ENCODE measurements around the gene CIB2. TPM values are rescaled to one million over a fixed set of nuclear protein-coding genes. Genes with fewer than 3 reads are reported as not detected.

CIB2 gene
- total RNA-seq, 1 experiment from 2014 or later, result 6.2 TPM

Small RNA genes lying within 50 kb of the gene (small RNA-seq; reads per million reads assigned to genes)
- 0 reads per million in 2 experiments for gene RF00092

Other genes with a start within 250 kb of the CIB2 start
- 3.7 and 4.8 TPM in 2 replicates for gene TBC1D2B, start 53.7 kb downstream of the CIB2 start, total RNA-seq (2014; rRNA removed; shearing (Covaris generic))
- gene SH2D7, start 38.9 kb downstream of the CIB2 start, total RNA-seq (2014; rRNA removed; shearing (Covaris generic)), result not detected in 2 replicates
- 71.0 and 95.0 TPM in 2 replicates for gene IDH3A, start 17.9 kb upstream of the CIB2 start, total RNA-seq (2014; rRNA removed; shearing (Covaris generic))
- gene ACSBG1, start 103.1 kb upstream of the CIB2 start, total RNA-seq (2014; rRNA removed; shearing (Covaris generic)), result 0.02 TPM in 1 of 2 replicates, not detected in the other
- 0.12 TPM in 1 of 2 replicates, not detected in the other for gene DNAJA4, start 133.1 kb upstream of the CIB2 start, total RNA-seq (2014; rRNA removed; shearing (Covaris generic))
- 73.2 and 79.6 TPM in 2 replicates for gene SKIC8, start 168.2 kb upstream of the CIB2 start, total RNA-seq (2014; rRNA removed; shearing (Covaris generic))
- gene CRABP1, start 208.9 kb upstream of the CIB2 start, total RNA-seq (2014; rRNA removed; shearing (Covaris generic)), result 0.25 TPM in 1 of 2 replicates, not detected in the other

Measured in NCI-H460 (cell line).